GM12875 (cell line): ENCODE results near the gene SEC31B.
A peak's percentile ranks its signal among the peaks of the same experiment; 100 is the strongest.

Source experiments
- H3K4me3 ChIP-seq: one replicate; pipeline ENCODE4 v1.5.1; 2011; ENCODE audit warnings: low read depth, low read length, control low read depth
- TF ChIP-seq, protein P1 (sequence below): IDR thresholded peaks from 2 replicates; pipeline ENCODE4 v1.5.1; 2011; ENCODE audit warnings: low read depth, mild to moderate bottlenecking, control low read depth, inconsistent platforms, low read length, moderate library complexity, borderline replicate concordance; ENCODE audit not compliant: insufficient read depth

SEC31B gene

DNA sequence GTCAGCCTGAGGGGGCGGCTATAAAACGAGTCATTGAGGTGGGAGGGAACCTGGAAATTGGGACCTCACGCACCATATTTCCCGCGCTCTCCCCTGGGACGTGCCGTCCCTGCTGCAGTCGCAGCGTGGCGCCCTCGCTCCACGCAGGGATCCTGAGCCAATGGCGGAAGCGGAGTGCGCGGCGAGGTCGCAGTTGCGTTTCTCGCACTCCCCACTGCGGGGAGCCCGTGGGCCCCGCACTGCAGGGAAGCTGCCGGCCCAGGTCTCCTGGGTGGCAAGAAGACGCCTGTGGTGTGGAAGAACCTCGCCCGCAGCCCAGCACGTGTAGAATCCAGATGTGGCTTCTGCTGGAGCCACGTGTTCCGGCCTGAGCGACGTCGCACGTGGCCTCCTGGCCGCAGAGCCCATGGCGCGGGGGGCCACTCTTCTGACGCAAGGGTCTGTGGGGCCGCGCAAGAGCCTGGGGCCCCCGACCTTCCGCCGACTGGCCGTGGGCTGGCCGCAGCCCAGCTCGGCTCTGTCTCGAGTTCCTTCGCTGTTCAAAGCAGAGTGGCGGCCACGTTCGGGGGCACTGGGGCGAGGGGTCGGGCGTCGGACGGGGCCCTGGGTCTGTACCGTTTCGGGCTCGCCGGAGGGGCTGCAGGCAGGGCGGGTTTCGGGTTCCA is 42.5 kb upstream of the SEC31B start:
- TF ChIP-seq, protein P1, sequence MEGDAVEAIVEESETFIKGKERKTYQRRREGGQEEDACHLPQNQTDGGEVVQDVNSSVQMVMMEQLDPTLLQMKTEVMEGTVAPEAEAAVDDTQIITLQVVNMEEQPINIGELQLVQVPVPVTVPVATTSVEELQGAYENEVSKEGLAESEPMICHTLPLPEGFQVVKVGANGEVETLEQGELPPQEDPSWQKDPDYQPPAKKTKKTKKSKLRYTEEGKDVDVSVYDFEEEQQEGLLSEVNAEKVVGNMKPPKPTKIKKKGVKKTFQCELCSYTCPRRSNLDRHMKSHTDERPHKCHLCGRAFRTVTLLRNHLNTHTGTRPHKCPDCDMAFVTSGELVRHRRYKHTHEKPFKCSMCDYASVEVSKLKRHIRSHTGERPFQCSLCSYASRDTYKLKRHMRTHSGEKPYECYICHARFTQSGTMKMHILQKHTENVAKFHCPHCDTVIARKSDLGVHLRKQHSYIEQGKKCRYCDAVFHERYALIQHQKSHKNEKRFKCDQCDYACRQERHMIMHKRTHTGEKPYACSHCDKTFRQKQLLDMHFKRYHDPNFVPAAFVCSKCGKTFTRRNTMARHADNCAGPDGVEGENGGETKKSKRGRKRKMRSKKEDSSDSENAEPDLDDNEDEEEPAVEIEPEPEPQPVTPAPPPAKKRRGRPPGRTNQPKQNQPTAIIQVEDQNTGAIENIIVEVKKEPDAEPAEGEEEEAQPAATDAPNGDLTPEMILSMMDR: peak; percentile 84
- H3K4me3 ChIP-seq: no peak overlapping the region

DNA sequence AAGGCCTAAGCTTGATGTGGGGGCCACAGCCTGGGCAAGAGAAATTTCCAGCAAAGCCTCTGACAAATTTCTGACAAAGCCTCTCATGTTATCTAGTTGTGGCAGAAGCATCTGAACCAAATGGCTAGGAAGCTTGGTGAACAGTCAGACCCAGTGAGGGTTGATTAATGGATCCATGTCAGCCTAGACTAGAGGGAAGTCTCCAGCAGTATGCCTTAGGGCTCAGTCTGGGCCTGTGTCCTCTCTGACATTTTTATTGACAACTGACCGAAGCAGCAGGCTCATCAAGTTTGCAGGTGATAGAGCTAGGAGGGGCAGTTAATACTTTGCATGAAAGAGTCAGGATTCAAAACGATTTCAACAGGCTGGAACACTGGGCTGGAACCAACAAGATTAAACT is 41.3 kb upstream of the SEC31B start:
- TF ChIP-seq, protein P1: no peak

DNA sequence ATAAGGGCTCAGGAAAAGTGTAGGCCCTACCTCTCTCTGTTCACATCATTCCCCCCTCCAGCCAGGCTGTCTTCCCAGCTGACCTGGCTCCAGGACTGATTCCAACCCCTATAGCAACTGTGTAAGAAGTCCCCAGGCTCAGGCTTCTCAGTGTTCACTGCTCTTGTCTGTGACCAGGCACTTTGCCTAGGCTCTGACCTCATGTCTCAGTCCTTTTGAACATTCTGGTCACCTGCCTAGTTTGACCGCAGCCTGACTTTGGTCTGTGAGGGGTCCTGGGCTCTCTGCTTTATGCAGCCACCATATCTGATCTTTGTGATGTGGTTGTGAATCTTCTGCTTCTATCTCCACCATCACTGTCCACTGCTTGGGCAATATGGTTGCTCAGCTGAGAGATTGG is 40.6 kb upstream of the SEC31B start:
- no peak overlapping the region for H3K4me3 ChIP-seq
- TF ChIP-seq, protein P1: no peak

More for the DNA sequence above, 41.3 kb upstream of the SEC31B start:
- no peak overlapping the region for H3K4me3 ChIP-seq

DNA sequence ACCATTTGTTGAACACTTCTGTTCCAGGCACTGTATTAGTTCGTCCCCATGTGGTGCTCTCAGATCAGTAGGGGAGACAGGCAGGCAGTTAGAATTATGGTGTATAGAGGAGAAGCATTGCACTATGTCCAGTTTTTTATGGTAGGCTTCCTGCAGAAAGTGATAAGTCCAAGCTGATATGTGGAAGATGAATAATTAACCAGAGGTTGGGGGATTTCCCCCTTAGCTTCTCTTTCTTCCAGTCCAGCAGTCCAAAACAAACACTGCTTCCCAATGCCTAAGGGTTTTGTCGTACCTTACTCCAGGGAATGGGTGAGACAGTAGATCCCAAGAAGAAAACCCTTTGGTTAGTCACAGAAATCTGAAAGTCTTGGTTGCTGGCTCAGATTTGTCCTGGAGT is 35.2 kb upstream of the SEC31B start:
- no peak overlapping the region for H3K4me3 ChIP-seq
- TF ChIP-seq, protein P1: no peak

DNA sequence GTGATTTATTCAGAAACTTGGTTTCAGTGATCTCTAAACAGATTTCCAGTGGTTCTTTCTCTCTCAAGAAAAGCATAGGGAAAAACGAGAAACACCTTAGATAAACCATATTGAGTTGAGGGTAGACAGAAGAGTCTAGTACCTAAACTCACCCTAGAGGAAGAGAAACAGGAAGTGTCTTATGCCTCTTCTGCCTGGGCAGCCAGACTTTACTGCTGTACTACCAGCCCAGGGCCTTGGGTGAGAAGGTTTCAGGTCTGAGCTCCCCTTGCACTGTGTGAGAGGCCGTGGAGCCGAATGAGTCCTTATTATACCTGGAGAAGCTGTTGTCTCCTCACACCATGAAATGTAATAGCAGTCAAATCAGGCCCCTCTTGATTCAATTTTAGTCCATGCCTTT is 34.3 kb upstream of the SEC31B start:
- H3K4me3 ChIP-seq: no peak overlapping the region
- TF ChIP-seq, protein P1: no peak

DNA sequence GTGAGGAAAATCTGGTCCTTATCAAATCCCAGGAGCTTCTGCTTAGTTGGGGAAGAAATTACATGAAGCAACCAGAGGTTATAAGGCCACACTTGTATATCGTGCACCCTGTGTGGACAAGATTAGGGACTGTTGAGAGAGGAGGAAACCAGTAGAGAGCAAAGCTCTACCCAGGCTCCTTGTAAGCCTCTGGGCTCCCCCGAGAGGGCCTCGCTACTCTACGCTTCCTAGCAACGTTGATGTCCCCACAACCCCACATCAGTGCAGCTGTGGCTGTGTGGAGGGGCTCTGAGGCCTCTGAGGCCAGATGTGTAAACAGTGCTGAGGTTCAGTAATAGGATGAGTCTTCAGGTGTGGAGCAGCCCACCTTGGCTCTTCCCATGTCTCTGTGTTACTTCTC is 32.1 kb upstream of the SEC31B start:
- H3K4me3 ChIP-seq: no peak overlapping the region
- TF ChIP-seq, protein P1: no peak

DNA sequence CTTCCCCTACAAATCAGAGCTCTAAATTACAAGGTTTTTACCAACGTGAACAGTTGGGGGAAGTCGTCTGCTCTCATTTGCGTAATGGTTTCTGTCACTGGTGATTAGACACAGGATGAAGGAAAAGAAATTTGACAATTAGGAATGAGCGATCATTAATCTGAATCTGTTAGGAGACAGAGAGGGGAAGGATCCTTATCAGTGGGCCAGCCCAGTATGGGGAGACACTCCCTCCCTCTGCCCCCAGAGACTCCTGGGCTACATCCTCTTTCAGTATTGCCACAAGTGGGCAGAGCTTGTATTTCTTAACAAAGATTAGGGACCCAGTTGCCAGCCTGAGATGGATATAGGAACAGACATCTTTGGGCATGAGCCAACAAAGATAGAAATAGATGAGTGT is 31.5 kb upstream of the SEC31B start:
- TF ChIP-seq, protein P1: no peak
- H3K4me3 ChIP-seq: no peak overlapping the region
